SK-N-SH (cell line): ENCODE data around the gene APLP1. TPM values are rescaled to one million over a fixed set of nuclear protein-coding genes. Genes with fewer than 3 reads are reported as not detected.

Experiments used
- CTCF ChIA-PET: fragments of 300-600, 350-600 bp; formaldehyde crosslinking; extraction: SDS; loops from one replicate; lab custom pipeline; 2021; lab: Yijun Ruan, JAX
- POLR2A ChIA-PET: fragments of 350-600 bp; sonication (Branson Sonifier 250); formaldehyde crosslinking; extraction: SDS; loops from one replicate; lab custom pipeline; 2020; ENCODE audit warnings: antibody characterized with exemption, inconsistent platforms; lab: Yijun Ruan, JAX
- DNase-seq: peaks from one replicate; pipeline ENCODE4 v3.0.0; 2012
- H2AFZ ChIP-seq: fragments of 200-600 bp; sonication (generic); 2 replicates; pipeline ENCODE4 v1.8.1; 2016; ENCODE audit warnings: antibody characterized with exemption, mild to moderate bottlenecking, low read depth
- H3F3A ChIP-seq: fragments of 200-600 bp; sonication (generic); replicated peaks from 2 replicates; pipeline ENCODE3; 2016; ENCODE audit warnings: antibody characterized with exemption, mild to moderate bottlenecking; ENCODE audit not compliant: insufficient read depth
- H3K27ac ChIP-seq, 2 experiments: fragments of 200-500 bp in 1 of 2; fragments of 200-600 bp in 1 of 2; sonication (Bioruptor generic) in 1 of 2; sonication (generic), shearing (Covaris generic) in 1 of 2; 2 replicates each; pipeline versions ENCODE4 v1.5.1 to v1.6.1; 2014 to 2016; ENCODE audit warnings: low read depth in 2 of 2, inconsistent platforms in 1 of 2, low read length in 1 of 2, mild to moderate bottlenecking in 1 of 2, mixed read lengths in 1 of 2
- H3K27me3 ChIP-seq: fragments of 200-600 bp; sonication (generic), shearing (Covaris generic); 2 replicates; pipeline ENCODE4 v1.6.1; 2016; ENCODE audit warnings: mixed run types; ENCODE audit not compliant: insufficient read depth
- H3K36me3 ChIP-seq, 2 experiments: fragments of 200-500 bp in 1 of 2; fragments of 200-600 bp in 1 of 2; sonication (Bioruptor generic) in 1 of 2; sonication (generic) in 1 of 2; replicated peaks in 1 of 2; 2 replicates each; pipeline versions ENCODE3 to v1.5.1; 2014 to 2016; ENCODE audit warnings: low read length in 1 of 2, mild to moderate bottlenecking in 1 of 2; ENCODE audit not compliant: insufficient read depth in 2 of 2, control insufficient read depth in 1 of 2
- H3K4me1 ChIP-seq, 2 experiments: fragments of 200-500 bp in 1 of 2; fragments of 200-600 bp in 1 of 2; sonication (Bioruptor generic) in 1 of 2; sonication (generic), shearing (Covaris generic) in 1 of 2; 2 replicates each; pipeline versions ENCODE4 v1.5.1 to v1.6.1; 2014 to 2016; ENCODE audit warnings: low read depth in 1 of 2, low read length in 1 of 2, mixed run types in 1 of 2; ENCODE audit not compliant: insufficient read depth in 2 of 2, control insufficient read depth in 1 of 2
- H3K4me2 ChIP-seq: fragments of 200-600 bp; sonication (generic), shearing (Covaris generic); 2 replicates; pipeline ENCODE4 v1.6.1; 2017; ENCODE audit warnings: mixed run types
- H3K4me3 ChIP-seq, 2 experiments: fragments of 200-500 bp in 1 of 2; fragments of 200-600 bp in 1 of 2; sonication (Bioruptor generic) in 1 of 2; sonication (generic), shearing (Covaris generic) in 1 of 2; 2 replicates each; pipeline versions ENCODE4 v1.5.1 to v1.8.1; 2014 to 2016; ENCODE audit warnings: low read depth in 2 of 2, inconsistent platforms in 1 of 2, low read length in 1 of 2, mild to moderate bottlenecking in 1 of 2, mixed read lengths in 1 of 2, moderate library complexity in 1 of 2
- H3K79me2 ChIP-seq: fragments of 200-600 bp; sonication (generic); 2 replicates; pipeline ENCODE4 v1.8.1; 2017; ENCODE audit warnings: mild to moderate bottlenecking; ENCODE audit not compliant: insufficient read depth
- H3K9ac ChIP-seq: fragments of 200-600 bp; sonication (generic); 2 replicates; pipeline ENCODE4 v1.6.1; 2017; ENCODE audit warnings: mixed run types
- H3K9me2 ChIP-seq: fragments of 200-600 bp; sonication (generic); 2 replicates; pipeline ENCODE4 v1.6.1; 2017; ENCODE audit warnings: mixed run types
- H3K9me3 ChIP-seq: fragments of 200-600 bp; sonication (generic); 2 replicates; pipeline ENCODE4 v1.6.1; 2017; ENCODE audit warnings: mixed run types, mild to moderate bottlenecking, moderate library complexity
- H4K20me1 ChIP-seq: fragments of 200-600 bp; sonication (generic); 2 replicates; pipeline ENCODE4 v1.6.1; 2017; ENCODE audit warnings: mild to moderate bottlenecking, mixed run types; ENCODE audit not compliant: insufficient read depth
- EP300 ChIP-seq, 2 experiments: IDR thresholded peaks; 2 replicates each; pipeline versions ENCODE4 v1.4.0 to v1.6.1; 2012; ENCODE audit warnings: borderline replicate concordance in 1 of 2, low read depth in 1 of 2, low read length in 1 of 2
- FOSL2 ChIP-seq: IDR thresholded peaks from 2 replicates; pipeline ENCODE4 v1.4.0; 2012; ENCODE audit warnings: low read depth, mild to moderate bottlenecking, moderate library complexity, borderline replicate concordance
- FOXJ3 ChIP-seq: sonication (generic); formaldehyde crosslinking; IDR thresholded peaks from 2 replicates; pipeline ENCODE4 v1.5.1; 2020; ENCODE audit warnings: mild to moderate bottlenecking, missing genetic modification reagents
- GABPA ChIP-seq: IDR thresholded peaks from 2 replicates; pipeline ENCODE4 v1.4.0; 2012; ENCODE audit warnings: low read depth, mild to moderate bottlenecking
- IRF3 ChIP-seq: fragments of 150-350 bp; IDR thresholded peaks from 2 replicates; pipeline ENCODE4 v1.6.1; 2016; ENCODE audit warnings: mild to moderate bottlenecking, low read depth, low read length
- JUND ChIP-seq: IDR thresholded peaks from 2 replicates; pipeline ENCODE4 v1.4.0; 2012
- MEF2A ChIP-seq: IDR thresholded peaks from 2 replicates; pipeline ENCODE4 v1.4.0; 2012; ENCODE audit warnings: low read depth, borderline replicate concordance
- NFIC ChIP-seq: IDR thresholded peaks from 2 replicates; pipeline ENCODE4 v1.4.0; 2012; ENCODE audit warnings: borderline replicate concordance
- POLR2AphosphoS5 ChIP-seq: IDR thresholded peaks from 2 replicates; pipeline ENCODE4 v1.6.1; 2012; ENCODE audit warnings: low read depth, low read length
- REST ChIP-seq: IDR thresholded peaks from 2 replicates; pipeline ENCODE4 v1.6.1; 2012; ENCODE audit warnings: mild to moderate bottlenecking, low read depth, low read length, moderate library complexity
- TEAD4 ChIP-seq: IDR thresholded peaks from 2 replicates; pipeline ENCODE4 v1.4.0; 2012; ENCODE audit warnings: mild to moderate bottlenecking, borderline replicate concordance; ENCODE audit not compliant: insufficient read depth
- WGBS: methylation state at CpG from one replicate; pipeline ENCODE4 v1.1.6; 2017; ENCODE audit warnings: low lambda C conversion rate; 5-methylcytosine and 5-hydroxymethylcytosine counted together
- polyA plus RNA-seq, 3 experiments: library from polyadenylated mRNA; depleted of rRNA; stranded (reverse); fragments of >200 nt; gene quantifications; 2 replicates each; pipeline ENCODE4 v1.2.3, GENCODE V29; 2012
- TF ChIP-seq, protein P1 (sequence below): IDR thresholded peaks from 2 replicates; pipeline ENCODE4 v1.4.0; 2012; ENCODE audit warnings: low read depth, borderline replicate concordance
- TF ChIP-seq, protein P2 (sequence below): fragments of 200-600 bp; sonication (generic); IDR thresholded peaks from 2 replicates; pipeline ENCODE4 v1.6.1; 2017; ENCODE audit warnings: antibody characterized with exemption, mild to moderate bottlenecking, moderate library complexity

Gene APLP1
- polyA plus RNA-seq, 1 of the 3 experiments (the other 2 are of a cell fraction), result 66.7 TPM

- H3K27me3 ChIP-seq, result peaks cover 53% of the 10 kb centered on the region
- ChIA-PET CTCF (interaction anchor here (1.1 kb wide), 1 partner anchor 12 kb away, joined by 3 read pairs; no protein-coding TSS in a partner anchor), POLR2A (no interaction called here)
- H3K4me1 ChIP-seq, result peaks cover 0 to 8% of the 10 kb centered on the region in 2 experiments; a peak in 1 of 4 replicates
- H3K4me2 ChIP-seq, result no peak overlapping the region
- no peaks in the 10 kb centered on the region for H3F3A ChIP-seq
- DNase-seq, result no peak
- no peak overlapping the region for H2AFZ ChIP-seq
- no peak overlapping the region for H3K27ac ChIP-seq
- no peaks in the 10 kb centered on the region for H3K9me2 ChIP-seq
- no peak overlapping the region for H3K4me3 ChIP-seq
- TF ChIP-seq JUND, result no peak
- no peak for TF ChIP-seq IRF3
- no peak for TF ChIP-seq REST
- no peak for TF ChIP-seq TEAD4
- no peak for TF ChIP-seq FOXJ3 (CRISPR knock-in tag)
- no peak for TF ChIP-seq FOSL2
- no peak for TF ChIP-seq POLR2AphosphoS5
- TF ChIP-seq GABPA, result no peak
- TF ChIP-seq EP300 (IDR thresholded peaks at IDR 0.05; ENCODE audit: borderline replicate concordance in 1 of 2, low read depth in 1 of 2, low read length in 1 of 2), result no peak
- no peak for TF ChIP-seq MEF2A
- no peak for TF ChIP-seq NFIC
- TF ChIP-seq, protein P1, sequence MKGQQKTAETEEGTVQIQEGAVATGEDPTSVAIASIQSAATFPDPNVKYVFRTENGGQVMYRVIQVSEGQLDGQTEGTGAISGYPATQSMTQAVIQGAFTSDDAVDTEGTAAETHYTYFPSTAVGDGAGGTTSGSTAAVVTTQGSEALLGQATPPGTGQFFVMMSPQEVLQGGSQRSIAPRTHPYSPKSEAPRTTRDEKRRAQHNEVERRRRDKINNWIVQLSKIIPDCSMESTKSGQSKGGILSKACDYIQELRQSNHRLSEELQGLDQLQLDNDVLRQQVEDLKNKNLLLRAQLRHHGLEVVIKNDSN, result no peak
- TF ChIP-seq, protein P2, sequence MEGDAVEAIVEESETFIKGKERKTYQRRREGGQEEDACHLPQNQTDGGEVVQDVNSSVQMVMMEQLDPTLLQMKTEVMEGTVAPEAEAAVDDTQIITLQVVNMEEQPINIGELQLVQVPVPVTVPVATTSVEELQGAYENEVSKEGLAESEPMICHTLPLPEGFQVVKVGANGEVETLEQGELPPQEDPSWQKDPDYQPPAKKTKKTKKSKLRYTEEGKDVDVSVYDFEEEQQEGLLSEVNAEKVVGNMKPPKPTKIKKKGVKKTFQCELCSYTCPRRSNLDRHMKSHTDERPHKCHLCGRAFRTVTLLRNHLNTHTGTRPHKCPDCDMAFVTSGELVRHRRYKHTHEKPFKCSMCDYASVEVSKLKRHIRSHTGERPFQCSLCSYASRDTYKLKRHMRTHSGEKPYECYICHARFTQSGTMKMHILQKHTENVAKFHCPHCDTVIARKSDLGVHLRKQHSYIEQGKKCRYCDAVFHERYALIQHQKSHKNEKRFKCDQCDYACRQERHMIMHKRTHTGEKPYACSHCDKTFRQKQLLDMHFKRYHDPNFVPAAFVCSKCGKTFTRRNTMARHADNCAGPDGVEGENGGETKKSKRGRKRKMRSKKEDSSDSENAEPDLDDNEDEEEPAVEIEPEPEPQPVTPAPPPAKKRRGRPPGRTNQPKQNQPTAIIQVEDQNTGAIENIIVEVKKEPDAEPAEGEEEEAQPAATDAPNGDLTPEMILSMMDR, result no peak
- H3K36me3 ChIP-seq, result no peaks in the 10 kb centered on the region
- WGBS, result 72% methylated on average over 8 of the region's 18 CpGs
- no peaks in the 10 kb centered on the region for H3K79me2 ChIP-seq
- no peaks in the 10 kb centered on the region for H3K9me3 ChIP-seq
- H4K20me1 ChIP-seq, result no peaks in the 10 kb centered on the region
- no peak overlapping the region for H3K9ac ChIP-seq
Measured at GRCh38 chr19:35848919-35849505, 19.4 kb upstream of the APLP1 start.
